ENCODE data around the gene KLHL40.

KLHL40 gene

GRCh38 chr3:42657675-42658074, 27.7 kb upstream of the KLHL40 start:
- no peak for TF ChIP-seq CTCF (conservative IDR thresholded peaks at IDR 0.05; ENCODE audit: low read depth, low read length)
- no peak for DNase-seq (ENCODE audit: low read depth)
- no peak overlapping the region for H3K4me3 ChIP-seq (ENCODE audit: low read length)

DNA sequence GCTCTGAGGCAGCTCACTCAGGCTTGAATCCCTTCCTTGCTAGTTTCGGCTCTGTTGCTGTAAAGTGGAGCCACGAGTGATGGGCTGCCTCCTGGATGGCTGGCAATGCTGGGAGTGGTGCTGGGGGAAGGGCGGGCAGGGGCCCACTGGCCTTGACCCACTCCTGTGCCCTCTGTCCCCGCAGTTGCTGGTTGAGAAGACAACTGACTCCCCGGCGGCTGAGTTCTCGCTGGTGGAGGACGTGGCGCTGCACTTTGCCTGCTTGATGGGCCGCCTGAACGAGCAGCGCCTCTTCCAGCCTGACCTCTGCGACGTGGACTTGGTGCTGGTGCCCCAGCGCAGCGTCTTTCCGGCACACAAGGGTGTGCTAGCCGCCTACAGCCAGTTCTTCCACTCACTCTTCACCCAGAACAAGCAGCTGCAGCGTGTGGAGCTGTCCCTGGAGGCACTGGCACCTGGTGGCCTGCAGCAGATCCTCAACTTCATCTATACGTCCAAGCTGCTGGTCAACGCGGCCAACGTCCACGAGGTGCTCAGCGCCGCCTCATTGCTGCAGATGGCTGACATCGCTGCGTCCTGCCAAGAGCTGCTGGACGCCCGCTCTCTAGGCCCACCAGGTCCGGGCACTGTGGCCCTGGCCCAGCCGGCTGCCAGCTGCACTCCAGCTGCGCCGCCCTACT, 27.1 kb upstream of the KLHL40 start:
- DNase-seq (ENCODE audit: low read depth), result no peak
- H3K4me3 ChIP-seq (ENCODE audit: low read length), result no peak overlapping the region
- no peak for TF ChIP-seq CTCF (conservative IDR thresholded peaks at IDR 0.05; ENCODE audit: low read depth, low read length)

GRCh38 chr3:42658771-42659390, 26.5 kb upstream of the KLHL40 start:
- H3K4me3 ChIP-seq (ENCODE audit: low read length), result no peak overlapping the region
- TF ChIP-seq CTCF (conservative IDR thresholded peaks at IDR 0.05; ENCODE audit: low read depth, low read length), result no peak
- no peak for DNase-seq (ENCODE audit: low read depth)

- no peak for DNase-seq (ENCODE audit: low read depth)
- no peak overlapping the region for H3K4me3 ChIP-seq (ENCODE audit: low read length)
- TF ChIP-seq CTCF (conservative IDR thresholded peaks at IDR 0.05; ENCODE audit: low read depth, low read length), result no peak
These were observed 25.7 kb upstream of the KLHL40 start for GRCh38 chr3:42659451-42660130.

DNA sequence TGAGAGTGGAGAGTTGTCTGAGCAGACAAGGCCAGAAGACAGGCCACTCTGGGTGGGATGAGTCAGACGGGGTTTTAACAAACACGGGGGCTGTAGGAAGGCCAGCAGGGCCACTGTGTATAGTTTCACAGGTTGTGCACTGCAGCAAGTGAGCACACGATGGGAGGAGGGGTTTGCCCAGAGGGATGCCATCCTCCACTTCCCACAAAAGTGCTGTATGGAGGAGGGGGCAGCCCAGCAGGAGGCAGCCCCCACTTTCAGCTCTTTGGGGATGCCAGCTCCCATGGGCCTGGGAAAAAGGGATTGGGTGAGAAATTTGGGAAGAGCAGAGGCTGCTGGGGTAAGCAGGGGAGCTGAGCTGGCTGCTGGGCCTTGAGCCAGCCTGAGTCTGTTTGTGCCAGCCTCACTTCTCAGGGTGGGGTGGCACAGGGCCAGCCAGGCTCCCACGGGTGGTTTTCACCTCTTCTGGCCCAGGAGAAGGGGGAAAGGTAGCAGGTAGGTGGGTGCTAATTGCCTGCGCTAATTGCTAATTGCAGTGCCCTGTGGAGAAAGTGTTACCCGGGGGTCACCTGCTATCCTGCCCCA, 25.1 kb upstream of the KLHL40 start:
- DNase-seq (ENCODE audit: low read depth), result no peak
- no peak for TF ChIP-seq CTCF (conservative IDR thresholded peaks at IDR 0.05; ENCODE audit: low read depth, low read length)
- no peak overlapping the region for H3K4me3 ChIP-seq (ENCODE audit: low read length)

DNA sequence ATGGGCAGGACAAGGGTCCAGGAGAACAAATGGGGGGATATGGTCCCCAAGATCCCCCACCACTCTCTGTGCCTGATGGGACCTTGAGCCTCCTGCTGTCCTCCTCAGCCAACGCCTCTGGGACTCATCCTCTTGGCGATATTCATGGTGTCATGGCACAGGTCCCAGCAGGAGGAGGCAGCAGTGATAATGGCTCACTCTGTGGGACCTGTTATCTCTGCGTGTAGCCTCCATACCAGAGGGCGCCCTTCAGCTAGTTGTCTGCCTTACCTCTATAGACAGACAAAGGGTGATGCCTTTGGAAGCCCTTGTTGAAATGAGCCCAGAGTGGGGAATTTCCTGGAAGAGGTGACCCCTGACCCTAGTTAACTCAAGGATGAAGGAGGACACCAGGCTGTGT, 24.4 kb upstream of the KLHL40 start:
- no peak for TF ChIP-seq CTCF (conservative IDR thresholded peaks at IDR 0.05; ENCODE audit: low read depth, low read length)
- no peak for DNase-seq (ENCODE audit: low read depth)

More for the DNA sequence above, 24.4 kb upstream of the KLHL40 start:
- no peak overlapping the region for H3K4me3 ChIP-seq (ENCODE audit: low read length)
